Spleen (tissue), 11 donors: ENCODE measurements around the gene TACR2. TPM values are rescaled to one million over a fixed set of nuclear protein-coding genes. Genes with fewer than 3 reads are reported as not detected.

Source experiments
- DNase-seq: peaks from one replicate; pipeline ENCODE4 v3.0.0-alpha.2; 2020
- H3K27ac ChIP-seq, 8 donors: fragments of 200-600 bp; sonication (generic) in 7 of 8; 1 replicate in 4 of 8; 2 replicates in 4 of 8; pipeline versions ENCODE4 v1.5.0 to v1.8.0; 2016 to 2021; ENCODE audit warnings: inconsistent platforms in 4 of 8, mild to moderate bottlenecking in 4 of 8, moderate library complexity in 1 of 8
- H3K27me3 ChIP-seq, 7 donors: fragments of 200-600 bp; sonication (generic) in 6 of 7; replicated peaks in 1 of 7; 1 replicate in 4 of 7; 2 replicates in 3 of 7; pipeline versions ENCODE4 v1.5.0 to v1.8.0; 2016 to 2021; ENCODE audit warnings: inconsistent platforms in 3 of 7, mild to moderate bottlenecking in 1 of 7
- H3K36me3 ChIP-seq, 6 donors: fragments of 200-600 bp; sonication (generic) in 5 of 6; 1 replicate in 4 of 6; 2 replicates in 2 of 6; pipeline versions ENCODE4 v1.5.0 to v1.8.0; 2016 to 2021; ENCODE audit warnings: inconsistent platforms in 2 of 6
- H3K4me1 ChIP-seq, 6 donors: fragments of 200-600 bp; sonication (generic) in 5 of 6; 1 replicate in 3 of 6; 2 replicates in 3 of 6; pipeline versions ENCODE4 v1.5.0 to v1.8.0; 2016 to 2021; ENCODE audit warnings: inconsistent platforms in 3 of 6
- H3K4me3 ChIP-seq, 8 donors: fragments of 200-600 bp; sonication (generic) in 7 of 8; 1 replicate in 4 of 8; 2 replicates in 4 of 8; pipeline versions ENCODE4 v1.5.0 to v1.8.0; 2016 to 2021; ENCODE audit warnings: inconsistent platforms in 4 of 8, mild to moderate bottlenecking in 4 of 8, moderate library complexity in 2 of 8
- H3K9me3 ChIP-seq, 8 donors: fragments of 200-600 bp; sonication (generic) in 7 of 8; 1 replicate in 4 of 8; 2 replicates in 4 of 8; pipeline versions ENCODE4 v1.5.0 to v1.8.0; 2016 to 2021; ENCODE audit warnings: inconsistent platforms in 4 of 8
- CTCF ChIP-seq, 11 experiments: fragments of 200-600 bp in 7 of 11; fragments of 450-650 bp in 4 of 11; sonication (generic) in 4 of 11; IDR thresholded peaks in 8 of 11; conservative IDR thresholded peaks in 3 of 11; 1 replicate in 7 of 11; 2 replicates in 4 of 11; pipeline versions ENCODE4 v1.4.0 to v1.8.0; 2016 to 2021; ENCODE audit warnings: antibody characterized with exemption in 11 of 11, inconsistent platforms in 4 of 11, mild to moderate bottlenecking in 1 of 11
- POLR2A ChIP-seq, 3 donors: fragments of 450-650 bp; IDR thresholded peaks; one replicate each; pipeline ENCODE4 v1.5.1; 2017; ENCODE audit warnings: antibody characterized with exemption in 3 of 3, mild to moderate bottlenecking in 1 of 3
- POLR2AphosphoS5 ChIP-seq, 3 donors: sonication (generic); formaldehyde crosslinking; IDR thresholded peaks; one replicate each; pipeline ENCODE4 v1.5.1; 2017; ENCODE audit warnings: antibody characterized with exemption in 3 of 3
- WGBS, 5 donors: extraction: QIAGEN DNeasy Blood & Tissue Kit in 3 of 5; methylation state at CpG; one replicate each; pipeline versions ENCODE4 v1.1.5 to v1.1.7; 2013 to 2018; 5-methylcytosine and 5-hydroxymethylcytosine counted together
- intact Hi-C: fragments of 100-400 bp; cut with DNase I; formaldehyde crosslinking; loops from one replicate; pipeline ENCODE4 v1.15.0; 2023; ENCODE audit warnings: low total_unique reads
- polyA plus RNA-seq, 3 donors: library from polyadenylated mRNA; stranded (reverse); fragments of 200-250 nt; gene quantifications; one replicate each; pipeline ENCODE4 v1.2.1, GENCODE V29; 2013
- total RNA-seq, 7 donors: library from RNA; depleted of rRNA in 3 of 7; stranded (reverse); fragments of >200 nt in 3 of 7; fragmentation: NEBNext Ultra II Directional in 4 of 7; extraction: Animal tissue kit (Norgen Biotek cat#: 25700) in 4 of 7; gene quantifications; one replicate each; pipeline versions ENCODE4 v1.1.0 to v1.2.1, GENCODE V29; 2016 to 2021
- donor health status: healthy with polysubstance abuse.
- donor health status: DM: no; HTN: no; CAD: no; lungs with moderate emphysema.
- donor health status: DM: no; HTN: no; CAD: no.
- donor health status: Bipolar disorder and iron deficiency.
- donor health status: healthy.
- donor health status: DM: no; HTN: no; CAD: no.
- donor health status: DM: yes; HTN: yes; CAD: no.

Gene TACR2
- total and polyA plus RNA-seq, 10 donors, result 0.15 to 0.52 (median 0.30) TPM; not detected in 4

GRCh38 chr10:69363666-69364065, 53.1 kb downstream of the TACR2 start:
- intact Hi-C loops, result no loop called here
- H3K36me3 ChIP-seq, result peaks cover 4 to 93% (median 66%) of the 10 kb centered on the region in 6 donors
- 89 to 94% (median 92%) methylated on average over 5 of the region's 5 CpGs for WGBS, 5 donors
- no peaks in the 10 kb centered on the region for H3K27me3 ChIP-seq
- no peak for TF ChIP-seq CTCF (IDR thresholded peaks at IDR 0.05 in 8 of 11, conservative IDR thresholded peaks at IDR 0.05 in 3 of 11)
- no peak for TF ChIP-seq POLR2AphosphoS5 (IDR thresholded peaks at IDR 0.05)
- TF ChIP-seq POLR2A (IDR thresholded peaks at IDR 0.05), result no peak
- no peaks in the 10 kb centered on the region for H3K9me3 ChIP-seq
- peaks cover 0 to 43% (median 17%) of the 10 kb centered on the region in 6 donors for H3K4me1 ChIP-seq
- H3K27ac ChIP-seq, result no peak overlapping the region
- H3K4me3 ChIP-seq, result no peak overlapping the region
- no peak for DNase-seq

GRCh38 chr10:69362471-69362954, 54.2 kb downstream of the TACR2 start:
- Histone ChIP-seq H3K4me1 (peaks cover 0 to 53% (median 20%) of the 10 kb centered on the region in 6 donors), H3K27ac (peak overlapping the region in 1 of 8 donors; percentile 18), H3K36me3 (peaks cover 4 to 82% (median 56%) of the 10 kb centered on the region in 6 donors), H3K4me3 (no peak overlapping the region), H3K9me3 (no peaks in the 10 kb centered on the region), H3K27me3 (no peaks in the 10 kb centered on the region)
- intact Hi-C loops, result no loop called here
- TF ChIP-seq CTCF (IDR thresholded peaks at IDR 0.05 in 8 of 11, conservative IDR thresholded peaks at IDR 0.05 in 3 of 11) (no peak), POLR2A (IDR thresholded peaks at IDR 0.05) (no peak), POLR2AphosphoS5 (IDR thresholded peaks at IDR 0.05) (no peak)
- 69 to 89% (median 80%) methylated on average over 11 to 13 of the region's 13 CpGs for whole genome bisulfite sequencing, 5 donors
- DNase-seq, result no peak

GRCh38 chr10:69361303-69361614, 55.5 kb downstream of the TACR2 start:
- 95 to 100% (median 100%) methylated on average over 2 of the region's 2 CpGs for whole genome bisulfite sequencing, 5 donors
- no peak for TF ChIP-seq POLR2AphosphoS5 (IDR thresholded peaks at IDR 0.05)
- TF ChIP-seq CTCF (IDR thresholded peaks at IDR 0.05 in 8 of 11, conservative IDR thresholded peaks at IDR 0.05 in 3 of 11), result no peak
- no peak for TF ChIP-seq POLR2A (IDR thresholded peaks at IDR 0.05)
- H3K27ac ChIP-seq, result no peak overlapping the region
- H3K36me3 ChIP-seq, result peaks cover 3 to 69% (median 44%) of the 10 kb centered on the region in 6 donors
- no peak for DNase-seq
- intact Hi-C loops, result no loop called here
- H3K9me3 ChIP-seq, result no peaks in the 10 kb centered on the region
- H3K4me3 ChIP-seq, result no peak overlapping the region
- H3K4me1 ChIP-seq, result peaks cover 0 to 53% (median 20%) of the 10 kb centered on the region in 6 donors
- no peaks in the 10 kb centered on the region for H3K27me3 ChIP-seq

- H3K4me1 ChIP-seq, result peaks cover 0 to 53% (median 20%) of the 10 kb centered on the region in 6 donors
- H3K9me3 ChIP-seq, result no peaks in the 10 kb centered on the region
- intact Hi-C loops, result no loop called here
- TF ChIP-seq POLR2AphosphoS5 (IDR thresholded peaks at IDR 0.05) (no peak), POLR2A (IDR thresholded peaks at IDR 0.05) (no peak), CTCF (IDR thresholded peaks at IDR 0.05 in 8 of 11, conservative IDR thresholded peaks at IDR 0.05 in 3 of 11) (no peak)
- peaks cover 0 to 63% (median 38%) of the 10 kb centered on the region in 6 donors for H3K36me3 ChIP-seq
- 72 to 84% (median 81%) methylated on average over 7 to 8 of the region's 8 CpGs for WGBS, 5 donors
- H3K27me3 ChIP-seq, result no peaks in the 10 kb centered on the region
- H3K27ac ChIP-seq, result peak overlapping the region in 2 of 8 donors; percentile 72 to 75
- DNase-seq, result no peak
- H3K4me3 ChIP-seq, result no peak overlapping the region
These were observed 56.0 kb downstream of the TACR2 start for GRCh38 chr10:69360485-69361302.
